SKM-1 (cell line): ENCODE measurements around the gene CAMTA1.

Experiments
- DNase-seq: peaks from one replicate; lab custom pipeline; 2025; ENCODE audit not compliant: unreplicated experiment; lab: John Stamatoyannopoulos, UW

The CAMTA1 gene

GRCh38 chr1:7418442-7419080 lies 633.3 kb downstream of the CAMTA1 start:
- DNase-seq, result no peak

- DNase-seq, result no peak
Measured at GRCh38 chr1:7420098-7420445, 634.8 kb downstream of the CAMTA1 start.

GRCh38 chr1:7420470-7421100 lies 635.3 kb downstream of the CAMTA1 start:
- DNase-seq, result no peak

GRCh38 chr1:7421471-7422075 lies 636.3 kb downstream of the CAMTA1 start:
- no peak for DNase-seq

- DNase-seq, result no peak
Measured at GRCh38 chr1:7422081-7422480, 636.8 kb downstream of the CAMTA1 start.

GRCh38 chr1:7422561-7422960 lies 637.3 kb downstream of the CAMTA1 start:
- no peak for DNase-seq

- DNase-seq, result no peak
Measured at GRCh38 chr1:7422966-7423365, 637.7 kb downstream of the CAMTA1 start.

- no peak for DNase-seq
Measured at GRCh38 chr1:7424352-7424890, 639.2 kb downstream of the CAMTA1 start.

- no peak for DNase-seq
Measured at GRCh38 chr1:7425229-7425628, 640.0 kb downstream of the CAMTA1 start.

GRCh38 chr1:7425771-7426170 lies 640.5 kb downstream of the CAMTA1 start:
- no peak for DNase-seq

GRCh38 chr1:7426780-7427604 lies 641.7 kb downstream of the CAMTA1 start:
- no peak for DNase-seq

GRCh38 chr1:7427605-7428300 lies 642.5 kb downstream of the CAMTA1 start:
- DNase-seq, result no peak

GRCh38 chr1:7429290-7429689 lies 644.0 kb downstream of the CAMTA1 start:
- DNase-seq, result no peak

- DNase-seq, result no peak
Measured at GRCh38 chr1:7430047-7430608, 644.9 kb downstream of the CAMTA1 start.

GRCh38 chr1:7430691-7431090 lies 645.4 kb downstream of the CAMTA1 start:
- DNase-seq, result no peak

- DNase-seq, result no peak
Measured at GRCh38 chr1:7432102-7432899, 647.0 kb downstream of the CAMTA1 start.

- DNase-seq, result no peak
Measured at GRCh38 chr1:7432900-7433380, 647.7 kb downstream of the CAMTA1 start.

- no peak for DNase-seq
Measured at GRCh38 chr1:7434566-7434965, 649.3 kb downstream of the CAMTA1 start.

- DNase-seq, result no peak
Measured at GRCh38 chr1:7435276-7436055, 650.2 kb downstream of the CAMTA1 start.
